Loucy (cell line): ENCODE data around the gene AQP3.

ENCODE experiments used
- H2AFZ ChIP-seq: fragments of 200-600 bp; sonication (generic); 2 replicates; pipeline ENCODE4 v1.6.0; 2016; ENCODE audit warnings: antibody characterized with exemption, mild to moderate bottlenecking, low read length, moderate library complexity
- H3F3A ChIP-seq: fragments of 200-600 bp; 2 replicates; pipeline ENCODE4 v1.6.0; 2016; ENCODE audit warnings: antibody characterized with exemption, low read depth, mild to moderate bottlenecking
- H3K27me3 ChIP-seq: fragments of 200-600 bp; sonication (generic); 2 replicates; pipeline ENCODE4 v1.6.1; 2014; ENCODE audit warnings: low read length, mild to moderate bottlenecking; ENCODE audit not compliant: insufficient read depth, poor library complexity, severe bottlenecking
- H3K36me3 ChIP-seq: fragments of 200-600 bp; sonication (generic); 2 replicates; pipeline ENCODE4 v1.6.1; 2016; ENCODE audit warnings: low read length; ENCODE audit not compliant: insufficient read depth
- H3K4me1 ChIP-seq: fragments of 200-600 bp; sonication (generic); 2 replicates; pipeline ENCODE4 v1.5.1; 2014; ENCODE audit warnings: low read length, mild to moderate bottlenecking; ENCODE audit not compliant: insufficient read depth, poor library complexity, severe bottlenecking
- H3K4me2 ChIP-seq: fragments of 200-600 bp; sonication (generic); 2 replicates; pipeline ENCODE4 v1.6.0; 2014; ENCODE audit warnings: antibody characterized with exemption, low read length, low read depth, mild to moderate bottlenecking; ENCODE audit not compliant: poor library complexity, severe bottlenecking
- H3K4me3 ChIP-seq: fragments of 200-600 bp; sonication (generic); 2 replicates; pipeline ENCODE4 v1.5.1; 2014; ENCODE audit warnings: low read length, mild to moderate bottlenecking, mixed read lengths; ENCODE audit not compliant: poor library complexity, severe bottlenecking
- H3K79me2 ChIP-seq: fragments of 200-600 bp; sonication (generic); 2 replicates; pipeline ENCODE4 v1.6.1; 2014; ENCODE audit warnings: low read length; ENCODE audit not compliant: insufficient read depth
- H3K9ac ChIP-seq: fragments of 200-600 bp; sonication (generic); 2 replicates; pipeline ENCODE4 v1.6.0; 2014; ENCODE audit warnings: mild to moderate bottlenecking, low read depth, low read length, moderate library complexity; ENCODE audit not compliant: poor library complexity, severe bottlenecking
- H3K9me2 ChIP-seq: fragments of 200-600 bp; sonication (generic); replicated peaks from 2 replicates; pipeline ENCODE4 v1.6.1; 2016; ENCODE audit warnings: low read depth, low read length, mixed read lengths
- H3K9me3 ChIP-seq: fragments of 200-600 bp; sonication (generic); 2 replicates; pipeline ENCODE4 v1.6.1; 2014; ENCODE audit warnings: mild to moderate bottlenecking, antibody characterized with exemption, low read length, low read depth; ENCODE audit not compliant: insufficient read depth
- H4K20me1 ChIP-seq: fragments of 200-600 bp; sonication (generic); 2 replicates; pipeline ENCODE4 v1.6.0; 2014; ENCODE audit warnings: antibody characterized with exemption, low read length, mild to moderate bottlenecking; ENCODE audit not compliant: insufficient read depth, poor library complexity, severe bottlenecking
- EZH2phosphoT487 ChIP-seq: fragments of 200-600 bp; IDR thresholded peaks from 2 replicates; pipeline ENCODE4 v1.6.1; 2018; ENCODE audit warnings: antibody characterized with exemption, mild to moderate bottlenecking, moderate library complexity, borderline replicate concordance
- TF ChIP-seq, protein P1 (sequence below): fragments of 200-600 bp; sonication (generic); conservative IDR thresholded peaks from 2 replicates; pipeline ENCODE4 v1.5.1; 2014; ENCODE audit warnings: mild to moderate bottlenecking, antibody characterized with exemption, low read length

AQP3 gene

DNA sequence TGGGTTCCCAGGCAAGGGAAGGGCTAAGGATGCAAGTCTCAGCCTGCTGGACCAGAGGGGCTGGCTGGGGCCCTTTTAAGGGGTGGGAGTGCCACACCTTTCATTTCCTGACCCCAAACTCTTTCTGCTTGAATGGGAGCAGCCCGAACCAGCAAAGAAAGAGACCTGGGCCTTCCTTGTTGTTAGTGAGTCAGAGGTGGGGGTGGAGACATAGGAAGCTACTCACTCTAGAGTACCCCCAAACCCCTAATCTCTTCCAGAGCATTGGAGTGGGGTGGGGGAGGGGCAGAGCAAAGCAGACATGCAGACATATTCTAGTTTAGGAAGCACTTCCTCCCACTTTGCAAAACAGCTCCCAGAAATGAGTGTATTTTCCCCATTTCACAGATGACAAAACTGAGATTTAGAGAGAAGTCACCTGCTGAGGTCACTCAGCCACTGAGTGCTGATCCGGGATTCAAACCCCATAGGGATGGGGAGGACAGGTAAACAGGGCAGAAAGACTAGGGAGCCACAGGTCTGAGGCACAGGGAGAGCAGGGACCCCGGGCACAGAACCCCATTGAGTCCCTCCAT lies 6.0 kb upstream of the AQP3 start:
- no peak overlapping the region for H3K4me3 ChIP-seq
- no peak for TF ChIP-seq EZH2phosphoT487
- TF ChIP-seq, protein P1, sequence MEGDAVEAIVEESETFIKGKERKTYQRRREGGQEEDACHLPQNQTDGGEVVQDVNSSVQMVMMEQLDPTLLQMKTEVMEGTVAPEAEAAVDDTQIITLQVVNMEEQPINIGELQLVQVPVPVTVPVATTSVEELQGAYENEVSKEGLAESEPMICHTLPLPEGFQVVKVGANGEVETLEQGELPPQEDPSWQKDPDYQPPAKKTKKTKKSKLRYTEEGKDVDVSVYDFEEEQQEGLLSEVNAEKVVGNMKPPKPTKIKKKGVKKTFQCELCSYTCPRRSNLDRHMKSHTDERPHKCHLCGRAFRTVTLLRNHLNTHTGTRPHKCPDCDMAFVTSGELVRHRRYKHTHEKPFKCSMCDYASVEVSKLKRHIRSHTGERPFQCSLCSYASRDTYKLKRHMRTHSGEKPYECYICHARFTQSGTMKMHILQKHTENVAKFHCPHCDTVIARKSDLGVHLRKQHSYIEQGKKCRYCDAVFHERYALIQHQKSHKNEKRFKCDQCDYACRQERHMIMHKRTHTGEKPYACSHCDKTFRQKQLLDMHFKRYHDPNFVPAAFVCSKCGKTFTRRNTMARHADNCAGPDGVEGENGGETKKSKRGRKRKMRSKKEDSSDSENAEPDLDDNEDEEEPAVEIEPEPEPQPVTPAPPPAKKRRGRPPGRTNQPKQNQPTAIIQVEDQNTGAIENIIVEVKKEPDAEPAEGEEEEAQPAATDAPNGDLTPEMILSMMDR = no peak
- no peaks in the 10 kb centered on the region for H3K36me3 ChIP-seq
- H3K27me3 ChIP-seq = no peaks in the 10 kb centered on the region
- H3K9ac ChIP-seq = no peak overlapping the region
- no peaks in the 10 kb centered on the region for H3K9me2 ChIP-seq
- H3K4me2 ChIP-seq = peak overlapping the region; percentile 28
- H3F3A ChIP-seq = no peaks in the 10 kb centered on the region
- peaks cover 11% of the 10 kb centered on the region for H3K4me1 ChIP-seq
- peak overlapping the region; percentile 87 for H2AFZ ChIP-seq
- H4K20me1 ChIP-seq = no peaks in the 10 kb centered on the region
- no peaks in the 10 kb centered on the region for H3K9me3 ChIP-seq
- no peaks in the 10 kb centered on the region for H3K79me2 ChIP-seq

DNA sequence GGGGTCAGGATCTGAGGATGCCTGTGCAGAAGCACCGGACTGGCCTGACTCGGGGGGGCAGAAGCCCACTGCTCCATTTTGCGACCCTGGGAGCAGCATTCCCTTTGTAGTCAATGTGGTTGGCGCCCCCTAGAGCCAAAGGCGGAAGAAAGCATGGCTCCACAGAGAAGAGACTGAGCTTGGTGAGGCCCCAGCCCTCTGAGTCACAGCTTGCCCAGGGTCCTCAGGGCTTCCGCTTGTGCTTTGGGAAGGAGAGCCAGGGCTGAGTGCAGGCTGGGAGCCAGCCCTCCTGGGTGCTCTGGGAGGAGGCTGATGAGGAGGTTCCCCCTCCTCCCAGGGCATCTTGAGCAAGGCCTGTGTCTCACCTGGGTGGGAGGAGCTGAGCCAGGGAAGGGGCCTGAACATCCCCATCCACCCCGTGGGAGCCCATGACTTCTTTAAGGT lies 5.5 kb upstream of the AQP3 start:
- H3K27me3 ChIP-seq = no peaks in the 10 kb centered on the region
- no peak overlapping the region for H3K9ac ChIP-seq
- H3K4me3 ChIP-seq = no peak overlapping the region
- peak overlapping the region; percentile 87 for H2AFZ ChIP-seq
- H3K4me1 ChIP-seq = peaks cover 15% of the 10 kb centered on the region
- H4K20me1 ChIP-seq = no peaks in the 10 kb centered on the region
- no peaks in the 10 kb centered on the region for H3K36me3 ChIP-seq
- H3K79me2 ChIP-seq = no peaks in the 10 kb centered on the region
- TF ChIP-seq, protein P1 = peak; percentile 94
- TF ChIP-seq EZH2phosphoT487 = no peak
- H3K9me2 ChIP-seq = no peaks in the 10 kb centered on the region
- H3K9me3 ChIP-seq = no peaks in the 10 kb centered on the region
- H3K4me2 ChIP-seq = peak overlapping the region; percentile 28
- H3F3A ChIP-seq = no peaks in the 10 kb centered on the region

DNA sequence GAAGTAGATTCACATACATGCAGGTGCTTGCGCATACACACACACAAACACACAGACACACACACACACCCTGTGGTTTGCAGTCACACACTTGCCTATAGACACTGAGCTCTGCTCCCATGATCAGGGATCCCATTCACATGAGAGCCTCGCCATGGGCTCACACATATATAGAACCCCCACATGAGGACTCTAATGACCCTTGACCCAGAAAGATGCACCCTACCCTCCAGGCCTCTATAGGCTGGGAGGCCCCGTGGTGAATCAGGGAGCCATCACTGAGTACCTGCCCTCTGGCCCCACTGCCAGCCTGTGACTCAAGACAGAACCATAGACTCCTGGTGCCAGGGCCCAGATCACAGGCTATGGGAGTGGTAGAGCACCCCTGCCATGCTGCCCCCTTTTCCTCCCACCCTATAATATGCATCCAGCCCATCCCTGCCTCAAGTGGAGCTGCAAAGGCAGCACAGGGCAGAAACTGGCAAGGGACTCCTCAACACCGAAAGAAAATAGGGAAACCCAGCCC lies 3.3 kb upstream of the AQP3 start:
- H3K27me3 ChIP-seq = no peaks in the 10 kb centered on the region
- H3K9me3 ChIP-seq = no peaks in the 10 kb centered on the region
- no peak overlapping the region for H3K9ac ChIP-seq
- H4K20me1 ChIP-seq = no peaks in the 10 kb centered on the region
- TF ChIP-seq EZH2phosphoT487 = no peak
- H3K79me2 ChIP-seq = no peaks in the 10 kb centered on the region
- H3K9me2 ChIP-seq = no peaks in the 10 kb centered on the region
- no peak overlapping the region for H2AFZ ChIP-seq
- H3K4me1 ChIP-seq = peaks cover 33% of the 10 kb centered on the region
- H3F3A ChIP-seq = no peaks in the 10 kb centered on the region; the same call in 1 of the 2 replicates
- H3K36me3 ChIP-seq = no peaks in the 10 kb centered on the region
- no peak overlapping the region for H3K4me3 ChIP-seq
- no peak overlapping the region for H3K4me2 ChIP-seq

DNA sequence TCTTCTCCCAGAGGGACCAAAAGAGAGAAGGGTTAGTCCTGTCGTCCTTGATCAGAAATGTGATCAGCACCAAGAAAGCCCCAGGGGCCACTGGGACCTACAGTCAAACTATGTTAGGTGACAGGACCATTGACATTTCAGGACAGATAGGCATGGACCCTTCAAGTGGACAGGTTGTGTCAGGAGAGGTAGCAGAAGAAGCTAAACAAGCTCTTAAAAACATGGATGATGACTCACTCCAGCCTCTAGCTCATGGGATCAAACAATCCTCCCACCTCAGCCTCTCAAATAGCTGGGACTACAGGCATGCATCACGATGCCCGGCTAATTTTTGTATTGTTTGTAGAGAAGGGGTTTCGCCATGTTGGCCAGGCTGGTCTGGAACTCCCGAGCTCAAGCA lies 2.3 kb upstream of the AQP3 start:
- no peak overlapping the region for H3K9ac ChIP-seq
- H2AFZ ChIP-seq = no peak overlapping the region
- no peaks in the 10 kb centered on the region for H3K27me3 ChIP-seq
- no peaks in the 10 kb centered on the region for H4K20me1 ChIP-seq
- H3K4me1 ChIP-seq = peaks cover 39% of the 10 kb centered on the region
- TF ChIP-seq, protein P1 = no peak
- TF ChIP-seq EZH2phosphoT487 = no peak
- no peak overlapping the region for H3K4me2 ChIP-seq
- no peak overlapping the region for H3K4me3 ChIP-seq
- no peaks in the 10 kb centered on the region for H3K9me2 ChIP-seq
- H3F3A ChIP-seq = no peaks in the 10 kb centered on the region; the same call in 1 of the 2 replicates
- H3K79me2 ChIP-seq = no peaks in the 10 kb centered on the region
- H3K9me3 ChIP-seq = no peaks in the 10 kb centered on the region
- no peaks in the 10 kb centered on the region for H3K36me3 ChIP-seq
